Tibial nerve (tissue), 4 donors: ENCODE data around the gene JAKMIP1.

ENCODE experiments used
- EP300 ChIP-seq, 2 donors: sonication (generic); formaldehyde crosslinking; IDR thresholded peaks; one replicate each; pipeline ENCODE4 v1.6.1; 2017; ENCODE audit warnings: antibody characterized with exemption in 2 of 2, mild to moderate bottlenecking in 1 of 2
- POLR2A ChIP-seq, 2 donors: fragments of 450-650 bp; IDR thresholded peaks; one replicate each; pipeline ENCODE4 v1.6.1; 2017; ENCODE audit warnings: antibody characterized with exemption in 2 of 2, mild to moderate bottlenecking in 2 of 2, moderate library complexity in 2 of 2
- TF ChIP-seq, protein P1 (sequence below), 5 experiments: fragments of 200-600 bp in 3 of 5; fragments of 450-650 bp in 2 of 5; sonication (generic) in 3 of 5; IDR thresholded peaks; one replicate each; pipeline ENCODE4 v1.5.1; 2016 to 2019; ENCODE audit warnings: antibody characterized with exemption in 5 of 5, mild to moderate bottlenecking in 3 of 5, moderate library complexity in 2 of 5

DNA sequence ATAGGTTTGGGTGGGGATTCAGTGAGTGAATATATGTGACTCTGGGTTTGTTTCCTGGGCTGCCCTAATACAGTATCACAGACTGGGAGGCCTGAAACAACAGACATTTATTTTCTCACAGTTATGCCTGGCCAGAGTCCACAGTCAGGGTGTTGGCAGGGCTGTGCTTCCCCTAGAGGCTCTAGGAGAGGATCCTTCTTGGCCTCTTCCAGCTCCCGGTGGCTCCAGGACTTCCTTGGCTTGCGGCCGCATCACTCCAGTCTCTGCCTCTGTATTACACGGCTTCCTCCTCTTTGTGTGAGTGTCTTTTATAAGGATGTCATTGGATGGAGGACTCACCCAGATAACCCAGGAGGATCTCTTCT, 5.2 kb upstream of the JAKMIP1 start:
- TF ChIP-seq, protein P1, sequence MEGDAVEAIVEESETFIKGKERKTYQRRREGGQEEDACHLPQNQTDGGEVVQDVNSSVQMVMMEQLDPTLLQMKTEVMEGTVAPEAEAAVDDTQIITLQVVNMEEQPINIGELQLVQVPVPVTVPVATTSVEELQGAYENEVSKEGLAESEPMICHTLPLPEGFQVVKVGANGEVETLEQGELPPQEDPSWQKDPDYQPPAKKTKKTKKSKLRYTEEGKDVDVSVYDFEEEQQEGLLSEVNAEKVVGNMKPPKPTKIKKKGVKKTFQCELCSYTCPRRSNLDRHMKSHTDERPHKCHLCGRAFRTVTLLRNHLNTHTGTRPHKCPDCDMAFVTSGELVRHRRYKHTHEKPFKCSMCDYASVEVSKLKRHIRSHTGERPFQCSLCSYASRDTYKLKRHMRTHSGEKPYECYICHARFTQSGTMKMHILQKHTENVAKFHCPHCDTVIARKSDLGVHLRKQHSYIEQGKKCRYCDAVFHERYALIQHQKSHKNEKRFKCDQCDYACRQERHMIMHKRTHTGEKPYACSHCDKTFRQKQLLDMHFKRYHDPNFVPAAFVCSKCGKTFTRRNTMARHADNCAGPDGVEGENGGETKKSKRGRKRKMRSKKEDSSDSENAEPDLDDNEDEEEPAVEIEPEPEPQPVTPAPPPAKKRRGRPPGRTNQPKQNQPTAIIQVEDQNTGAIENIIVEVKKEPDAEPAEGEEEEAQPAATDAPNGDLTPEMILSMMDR (IDR thresholded peaks at IDR 0.05), result no peak
- TF ChIP-seq POLR2A (IDR thresholded peaks at IDR 0.05) (no peak), EP300 (IDR thresholded peaks at IDR 0.05) (no peak)
